ENCODE data around the gene VSTM2L.

The VSTM2L gene

GRCh38 chr20:37878835-37879599 lies 23.9 kb upstream of the VSTM2L start:
- DNase-seq (ENCODE audit: low read depth in 2 of 3, low spot score in 2 of 3): no peak

- no peak for DNase-seq (ENCODE audit: low read depth in 2 of 3, low spot score in 2 of 3)
Measured at GRCh38 chr20:37879843-37880242, 23.1 kb upstream of the VSTM2L start.

DNA sequence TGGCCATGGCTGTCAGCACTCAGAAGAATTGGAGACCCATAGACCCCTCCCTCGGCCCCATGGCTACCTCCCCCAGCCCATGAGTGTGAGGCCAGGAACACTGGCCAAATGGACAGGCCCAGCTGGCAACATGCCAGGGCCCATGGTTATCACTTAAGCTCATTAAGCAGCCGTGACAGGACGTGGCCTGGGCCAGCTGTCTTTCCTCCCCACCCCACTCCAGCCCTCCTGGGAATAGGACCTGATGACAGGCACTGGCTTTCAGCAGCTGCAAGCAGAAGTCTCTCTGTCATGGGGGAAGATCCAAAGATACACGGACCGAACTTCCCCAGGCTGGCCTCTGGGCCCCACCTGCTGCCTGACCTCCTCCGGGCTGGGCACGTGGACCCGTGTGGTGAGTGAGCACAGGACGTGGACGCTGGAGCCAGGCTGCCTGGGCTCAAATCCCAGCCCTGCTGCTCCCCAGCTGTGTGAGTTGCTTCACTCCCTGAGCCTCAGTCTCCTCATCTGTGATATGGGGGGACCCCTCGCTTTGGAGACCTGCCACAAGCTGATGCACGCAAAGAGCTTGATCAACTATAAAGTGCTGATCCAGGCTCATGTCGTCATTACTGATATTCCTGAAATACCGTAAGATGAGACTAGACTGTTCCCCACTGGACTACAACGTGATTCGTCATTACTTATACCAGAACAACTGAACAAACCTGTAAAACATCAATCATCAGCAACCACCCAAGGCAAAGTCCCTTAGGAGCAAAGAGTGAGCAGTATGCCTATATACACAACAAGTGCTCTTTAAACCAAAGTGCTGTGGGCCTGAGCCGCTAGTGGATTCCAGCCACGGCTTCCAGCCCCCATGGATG lies 22.0 kb upstream of the VSTM2L start:
- no peak for DNase-seq (ENCODE audit: low read depth in 2 of 3, low spot score in 2 of 3)

DNA sequence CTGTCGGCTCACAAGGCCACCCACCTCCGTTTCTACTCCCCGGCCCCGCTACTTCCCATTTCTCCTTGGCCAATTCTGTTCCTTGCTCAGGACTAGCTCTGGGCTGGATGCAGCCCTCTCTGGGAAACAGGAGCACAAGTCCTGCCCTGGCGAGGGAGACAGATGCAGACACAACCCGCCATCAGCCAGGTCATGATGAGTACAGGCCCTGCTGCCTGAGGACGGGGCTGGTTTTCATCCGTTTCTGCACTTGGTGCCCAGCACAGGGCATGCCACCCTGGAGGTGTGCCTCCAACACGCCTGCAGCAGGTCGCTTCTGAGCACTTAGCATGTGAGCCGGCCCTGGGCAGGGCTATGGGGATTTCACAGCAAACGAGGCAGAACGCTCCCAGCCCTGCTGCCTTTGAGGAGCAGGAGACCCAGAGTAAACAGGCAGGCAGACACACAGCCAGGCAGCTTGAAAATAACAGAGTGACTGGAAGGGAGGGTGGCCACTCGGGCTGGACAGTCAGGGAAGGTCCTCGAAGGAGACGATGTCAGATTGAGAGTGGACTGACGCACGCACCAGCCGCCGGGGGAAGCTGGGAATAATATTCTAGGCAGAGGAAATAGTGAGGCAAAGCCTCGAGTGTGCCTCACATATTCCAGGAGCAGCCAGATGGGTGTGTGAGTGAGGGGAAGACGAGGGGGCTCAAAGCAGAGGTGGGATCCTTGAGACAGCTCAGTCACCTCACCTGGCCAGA lies 21.2 kb upstream of the VSTM2L start:
- DNase-seq (ENCODE audit: low read depth in 2 of 3, low spot score in 2 of 3): no peak

DNA sequence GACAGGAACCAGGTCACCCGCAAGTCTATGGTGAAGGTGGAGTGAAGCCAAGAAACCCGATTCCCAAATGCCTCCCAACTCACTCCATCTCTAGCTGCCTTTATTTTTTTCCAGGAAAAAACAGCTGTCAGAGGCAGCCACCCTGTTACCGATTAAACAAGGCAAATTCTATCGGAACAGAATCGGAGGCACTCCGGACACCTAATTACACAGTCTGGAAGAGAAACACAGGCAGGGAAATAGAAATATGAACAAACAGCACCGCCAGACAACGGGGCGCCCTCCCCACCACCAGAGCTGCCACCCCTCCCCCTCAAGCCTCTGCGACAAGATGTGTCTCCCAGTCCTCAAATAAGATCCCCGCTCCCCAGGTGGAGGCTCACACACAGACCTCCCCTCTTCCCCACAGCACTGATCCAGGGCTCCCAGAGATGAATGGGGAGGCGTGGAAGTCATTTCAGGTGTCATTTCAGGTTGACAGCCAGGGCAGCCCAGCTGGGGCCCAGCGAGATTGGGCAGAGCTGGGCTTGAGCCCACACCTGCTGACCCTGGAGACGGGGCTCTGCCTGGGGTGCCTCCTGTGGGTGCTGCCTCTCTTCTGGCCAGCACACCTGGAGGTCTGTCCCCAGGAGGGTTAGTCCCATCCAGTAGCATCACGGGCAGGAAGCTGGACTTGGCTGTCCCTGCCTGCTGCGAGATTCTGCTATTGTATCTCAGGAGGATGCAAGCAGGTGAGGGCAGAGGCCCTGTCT lies 19.8 kb upstream of the VSTM2L start:
- no peak for DNase-seq (ENCODE audit: low read depth in 2 of 3, low spot score in 2 of 3)

DNA sequence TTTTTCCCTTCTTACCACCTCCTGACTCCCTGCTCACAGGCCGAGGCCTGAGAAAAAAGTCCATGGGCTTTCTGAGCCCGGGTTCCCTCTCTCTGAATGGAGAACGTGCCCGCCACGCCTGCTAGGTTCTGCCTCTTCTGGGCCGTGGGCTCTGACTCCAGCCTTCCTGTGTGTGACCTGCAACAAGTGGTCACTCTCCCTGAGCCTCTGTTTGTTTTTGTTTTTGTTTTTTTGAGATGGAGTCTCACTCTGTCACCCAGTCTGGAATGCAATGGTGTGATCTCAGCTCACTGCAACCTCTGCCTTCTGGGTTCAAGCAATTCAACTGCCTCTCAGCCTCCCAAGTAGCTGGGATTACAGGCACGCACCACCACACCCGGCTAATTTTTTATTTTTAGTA lies 17.9 kb upstream of the VSTM2L start:
- DNase-seq (ENCODE audit: low read depth in 2 of 3, low spot score in 2 of 3): no peak

GRCh38 chr20:37885593-37886503 lies 17.1 kb upstream of the VSTM2L start:
- no peak for DNase-seq (ENCODE audit: low read depth in 2 of 3, low spot score in 2 of 3)

- no peak for DNase-seq (ENCODE audit: low read depth in 2 of 3, low spot score in 2 of 3)
Measured at GRCh38 chr20:37886851-37887297, 16.1 kb upstream of the VSTM2L start.

DNA sequence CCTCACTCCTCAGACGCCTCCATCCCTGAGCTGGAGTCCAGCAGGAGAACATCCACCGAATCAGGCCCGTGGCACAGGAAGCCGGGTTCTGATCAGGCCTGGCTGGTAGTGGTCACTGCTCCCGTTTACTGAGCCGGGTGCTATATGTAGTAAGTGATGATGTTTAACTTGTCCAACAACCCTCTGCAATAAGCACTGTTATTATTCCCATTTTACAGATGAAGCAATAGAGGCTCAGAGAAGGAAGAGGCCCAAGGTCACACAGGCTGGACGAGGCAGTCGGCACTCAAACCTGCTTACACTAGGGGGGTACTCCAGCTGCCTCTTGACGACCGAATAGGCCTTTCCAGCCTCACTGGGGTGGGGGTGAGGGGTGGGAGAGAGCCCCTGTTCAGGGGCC lies 14.3 kb upstream of the VSTM2L start:
- no peak for DNase-seq (ENCODE audit: low read depth in 2 of 3, low spot score in 2 of 3)

GRCh38 chr20:37890108-37890507 lies 12.8 kb upstream of the VSTM2L start:
- DNase-seq (ENCODE audit: low read depth in 2 of 3, low spot score in 2 of 3): no peak

DNA sequence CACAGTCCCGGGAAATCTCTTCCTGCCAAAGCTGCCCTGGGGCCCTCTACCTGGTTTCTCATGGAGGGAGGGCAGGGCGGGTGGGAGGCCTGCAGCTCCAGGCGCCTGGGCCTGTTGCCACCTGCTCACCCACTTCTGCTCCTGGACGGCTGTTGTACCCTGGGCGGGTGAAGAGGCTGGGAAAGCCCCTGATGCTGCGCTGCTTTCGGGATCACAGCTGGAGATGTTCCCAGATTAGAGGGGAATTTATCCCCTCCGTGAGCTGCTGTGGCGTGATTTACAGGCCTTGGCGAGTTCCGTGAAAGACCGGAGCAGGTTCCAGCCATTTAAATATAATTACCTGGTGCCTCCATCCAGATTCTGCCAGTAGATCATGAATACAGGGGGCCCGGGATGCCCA lies 12.3 kb upstream of the VSTM2L start:
- no peak for DNase-seq (ENCODE audit: low read depth in 2 of 3, low spot score in 2 of 3)

GRCh38 chr20:37892001-37892400 lies 10.9 kb upstream of the VSTM2L start:
- no peak for DNase-seq (ENCODE audit: low read depth in 2 of 3, low spot score in 2 of 3)

DNA sequence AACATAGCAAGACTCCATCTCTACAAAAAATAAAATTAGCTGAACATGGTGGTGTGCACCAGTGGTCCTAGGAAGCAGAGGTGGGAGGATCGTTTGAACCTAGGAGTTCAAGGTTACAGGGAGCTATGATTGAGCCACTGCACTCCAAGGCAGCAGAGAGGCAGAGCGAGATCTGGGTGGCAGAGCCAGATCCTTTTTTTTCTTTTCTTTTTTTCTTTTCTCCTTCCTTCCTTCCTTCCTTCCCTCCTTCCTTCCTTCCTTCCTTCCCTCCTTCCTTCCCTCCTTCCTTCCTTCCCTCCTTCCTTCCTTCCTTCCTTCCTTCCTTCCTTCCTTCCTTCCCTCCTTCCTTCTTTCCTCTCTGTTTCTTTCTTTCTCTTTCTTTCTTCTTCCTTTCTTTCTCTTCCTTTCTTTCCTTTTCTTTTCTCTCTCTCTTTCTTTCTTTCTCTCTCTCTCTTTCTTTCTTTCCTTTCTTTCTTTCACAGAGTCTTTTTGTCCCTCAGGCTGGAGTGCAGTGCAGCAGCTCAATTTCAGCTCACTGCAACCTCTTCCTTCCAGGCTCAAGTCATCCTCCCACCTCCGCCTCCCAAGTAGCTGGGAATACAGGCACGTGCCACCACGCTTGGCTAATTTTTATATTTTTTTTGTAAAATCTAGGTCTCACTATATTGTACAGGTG lies 9.2 kb upstream of the VSTM2L start:
- DNase-seq (ENCODE audit: low read depth in 2 of 3, low spot score in 2 of 3): no peak

DNA sequence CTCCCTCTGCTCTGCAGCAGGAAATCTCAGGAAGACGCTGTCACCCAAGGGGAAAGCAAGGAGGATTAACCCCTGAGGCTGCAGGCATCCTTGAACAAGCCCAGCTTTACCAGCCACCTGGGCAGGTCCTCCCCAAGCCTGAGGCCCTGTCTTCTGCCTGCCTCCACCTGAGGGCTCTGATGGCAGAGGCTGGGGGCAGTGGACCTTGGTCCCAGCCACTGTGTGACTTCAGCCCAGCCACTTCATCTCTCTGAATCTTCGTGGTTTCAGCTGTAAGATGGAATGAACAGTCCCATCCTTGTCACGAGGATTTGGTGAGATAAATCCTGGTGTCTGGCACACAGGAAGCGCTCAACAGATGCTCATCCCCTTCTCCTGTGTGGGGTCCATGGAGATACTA lies 8.5 kb upstream of the VSTM2L start:
- no peak for DNase-seq (ENCODE audit: low read depth in 2 of 3, low spot score in 2 of 3)

DNA sequence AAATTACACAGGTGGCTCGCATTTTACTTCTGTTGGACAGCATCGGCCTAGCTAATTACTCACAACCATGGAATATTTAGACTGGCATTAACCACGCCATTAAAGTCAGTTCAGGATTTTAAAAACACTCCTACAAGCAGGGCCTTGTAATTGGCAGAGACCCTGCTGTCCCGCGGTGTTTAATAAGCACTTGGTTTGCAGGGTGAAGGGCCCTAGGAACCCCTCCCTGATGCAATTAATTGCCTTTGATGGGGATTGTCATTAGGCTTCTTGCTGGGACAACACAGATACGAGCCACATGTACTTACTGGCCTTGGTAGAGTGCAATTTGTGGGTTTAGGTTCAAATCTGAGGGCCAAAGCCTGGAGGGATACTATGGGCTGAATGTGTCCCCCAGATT lies 7.8 kb upstream of the VSTM2L start:
- DNase-seq (ENCODE audit: low read depth in 2 of 3, low spot score in 2 of 3): no peak

- DNase-seq (ENCODE audit: low read depth in 2 of 3, low spot score in 2 of 3): no peak
Measured at GRCh38 chr20:37896932-37897548, 5.9 kb upstream of the VSTM2L start.

GRCh38 chr20:37898233-37899104 lies 4.5 kb upstream of the VSTM2L start:
- DNase-seq (ENCODE audit: low read depth in 2 of 3, low spot score in 2 of 3): no peak
